Measurements from ENCODE around the gene WIPF2. TPM values are rescaled to one million over a fixed set of nuclear protein-coding genes. Genes with fewer than 3 reads are reported as not detected.
A peak's percentile ranks its signal among the peaks of the same experiment; 100 is the strongest.

The WIPF2 gene
- total RNA-seq, 1 donor from 2014 or later: 12.5 TPM

DNA sequence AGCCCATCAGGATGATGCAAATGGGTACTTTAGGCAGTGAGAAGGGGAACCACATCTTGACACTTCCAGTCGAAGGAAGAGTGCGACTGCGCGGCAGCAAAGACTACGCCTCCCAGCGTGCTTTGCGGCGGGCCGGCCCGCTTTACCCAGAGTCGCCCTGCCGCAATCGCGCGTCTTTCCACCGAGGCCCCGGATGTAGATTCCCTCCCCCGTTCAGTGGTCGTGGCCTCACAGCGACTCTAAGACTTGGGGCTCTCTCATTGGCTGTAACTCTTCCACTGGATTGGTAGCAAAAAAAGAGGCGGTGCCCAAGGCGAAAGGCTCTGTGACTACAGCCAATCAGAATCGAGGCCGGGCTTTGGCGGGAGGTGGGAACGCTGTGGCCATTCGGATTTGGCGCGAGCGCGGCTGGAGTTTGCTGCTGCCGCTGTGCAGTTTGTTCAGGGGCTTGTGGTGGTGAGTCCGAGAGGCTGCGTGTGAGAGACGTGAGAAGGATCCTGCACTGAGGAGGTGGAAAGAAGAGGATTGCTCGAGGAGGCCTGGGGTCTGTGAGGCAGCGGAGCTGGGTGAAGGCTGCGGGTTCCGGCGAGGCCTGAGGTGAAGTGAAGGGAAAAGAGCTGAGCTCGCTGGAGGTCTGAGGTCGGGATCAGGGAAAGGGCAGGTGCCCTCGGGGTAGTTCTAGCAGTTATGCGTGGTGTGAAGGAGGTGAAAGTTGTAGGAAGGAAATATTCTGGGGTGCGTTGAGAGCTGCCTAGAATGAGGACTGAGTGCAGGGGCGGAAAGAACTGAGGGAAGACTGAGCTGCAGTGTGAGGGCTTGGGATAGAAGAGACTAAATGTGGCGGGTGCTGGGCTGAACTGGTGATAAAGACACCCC is 68.6 kb downstream of the WIPF2 start, which contains the start of gene CDC6:
Gene CDC6 (plus strand): TSS at position 386 of the 876 bp plus-strand sequence. CDS start 1,542 bp downstream, outside the sequence.
- TF ChIP-seq, protein P1, sequence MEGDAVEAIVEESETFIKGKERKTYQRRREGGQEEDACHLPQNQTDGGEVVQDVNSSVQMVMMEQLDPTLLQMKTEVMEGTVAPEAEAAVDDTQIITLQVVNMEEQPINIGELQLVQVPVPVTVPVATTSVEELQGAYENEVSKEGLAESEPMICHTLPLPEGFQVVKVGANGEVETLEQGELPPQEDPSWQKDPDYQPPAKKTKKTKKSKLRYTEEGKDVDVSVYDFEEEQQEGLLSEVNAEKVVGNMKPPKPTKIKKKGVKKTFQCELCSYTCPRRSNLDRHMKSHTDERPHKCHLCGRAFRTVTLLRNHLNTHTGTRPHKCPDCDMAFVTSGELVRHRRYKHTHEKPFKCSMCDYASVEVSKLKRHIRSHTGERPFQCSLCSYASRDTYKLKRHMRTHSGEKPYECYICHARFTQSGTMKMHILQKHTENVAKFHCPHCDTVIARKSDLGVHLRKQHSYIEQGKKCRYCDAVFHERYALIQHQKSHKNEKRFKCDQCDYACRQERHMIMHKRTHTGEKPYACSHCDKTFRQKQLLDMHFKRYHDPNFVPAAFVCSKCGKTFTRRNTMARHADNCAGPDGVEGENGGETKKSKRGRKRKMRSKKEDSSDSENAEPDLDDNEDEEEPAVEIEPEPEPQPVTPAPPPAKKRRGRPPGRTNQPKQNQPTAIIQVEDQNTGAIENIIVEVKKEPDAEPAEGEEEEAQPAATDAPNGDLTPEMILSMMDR (conservative IDR thresholded peaks at IDR 0.05; ENCODE audit: low read depth, low read length): no peak
- DNase-seq (ENCODE audit: low read depth): peak; percentile 93
- peak within 1 kb of the TSS; percentile 80 for H3K4me3 ChIP-seq (ENCODE audit: low read depth, low read length)

DNA sequence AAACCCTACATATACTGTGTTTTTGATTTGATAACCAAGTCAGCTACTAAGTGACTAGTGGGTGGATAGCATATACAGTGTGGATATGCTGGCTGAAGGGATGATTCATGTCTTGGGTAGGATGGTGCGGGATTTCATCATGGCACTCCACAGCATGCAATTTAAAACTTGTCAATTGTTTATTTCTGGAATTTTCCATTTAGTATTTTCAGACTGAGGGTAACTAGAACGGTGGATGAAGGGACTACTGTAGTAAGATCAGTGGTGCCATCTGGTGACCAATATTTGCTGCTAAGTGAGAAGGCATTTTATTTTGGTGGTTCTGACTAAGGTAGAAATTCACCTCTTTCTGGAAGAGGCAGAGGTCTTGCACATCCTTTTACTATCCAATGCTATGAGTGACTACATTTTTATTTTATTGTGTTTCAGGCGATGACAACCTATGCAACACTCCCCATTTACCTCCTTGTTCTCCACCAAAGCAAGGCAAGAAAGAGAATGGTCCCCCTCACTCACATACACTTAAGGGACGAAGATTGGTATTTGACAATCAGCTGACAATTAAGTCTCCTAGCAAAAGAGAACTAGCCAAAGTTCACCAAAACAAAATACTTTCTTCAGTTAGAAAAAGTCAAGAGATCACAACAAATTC is 71.7 kb downstream of the WIPF2 start:
- TF ChIP-seq, protein P1 (conservative IDR thresholded peaks at IDR 0.05; ENCODE audit: low read depth, low read length): peak; percentile 83
- DNase-seq (ENCODE audit: low read depth): peak; percentile 70
- H3K4me3 ChIP-seq (ENCODE audit: low read depth, low read length): no peak overlapping the region

DNA sequence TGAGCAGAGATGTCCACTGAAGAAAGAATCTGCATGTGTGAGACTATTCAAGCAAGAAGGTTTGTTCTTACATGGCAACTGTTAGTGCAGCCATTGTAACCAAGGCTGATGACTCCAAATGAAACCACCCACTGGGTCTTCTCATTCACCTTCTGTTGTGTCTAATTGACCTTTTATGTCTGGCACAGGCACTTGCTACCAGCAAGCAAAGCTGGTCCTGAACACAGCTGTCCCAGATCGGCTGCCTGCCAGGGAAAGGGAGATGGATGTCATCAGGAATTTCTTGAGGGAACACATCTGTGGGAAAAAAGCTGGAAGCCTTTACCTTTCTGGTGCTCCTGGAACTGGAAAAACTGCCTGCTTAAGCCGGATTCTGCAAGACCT is 72.2 kb downstream of the WIPF2 start:
- no peak for DNase-seq (ENCODE audit: low read depth)
- no peak overlapping the region for H3K4me3 ChIP-seq (ENCODE audit: low read depth, low read length)
- TF ChIP-seq, protein P1 (conservative IDR thresholded peaks at IDR 0.05; ENCODE audit: low read depth, low read length): no peak

DNA sequence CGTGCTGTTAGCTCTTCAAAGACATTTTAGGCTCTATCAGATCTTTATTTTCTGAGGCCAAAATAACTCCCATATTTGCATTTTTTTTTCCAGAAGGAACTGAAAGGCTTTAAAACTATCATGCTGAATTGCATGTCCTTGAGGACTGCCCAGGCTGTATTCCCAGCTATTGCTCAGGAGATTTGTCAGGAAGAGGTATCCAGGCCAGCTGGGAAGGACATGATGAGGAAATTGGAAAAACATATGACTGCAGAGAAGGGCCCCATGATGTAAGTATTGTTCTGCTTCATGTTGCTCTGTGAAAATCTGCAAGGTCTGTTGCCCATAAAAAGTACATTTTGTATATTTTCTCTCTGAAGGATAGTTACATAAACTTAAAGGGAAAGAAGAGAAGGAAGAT is 74.3 kb downstream of the WIPF2 start:
- H3K4me3 ChIP-seq (ENCODE audit: low read depth, low read length): no peak overlapping the region
- DNase-seq (ENCODE audit: low read depth): no peak
- TF ChIP-seq, protein P1 (conservative IDR thresholded peaks at IDR 0.05; ENCODE audit: low read depth, low read length): no peak

DNA sequence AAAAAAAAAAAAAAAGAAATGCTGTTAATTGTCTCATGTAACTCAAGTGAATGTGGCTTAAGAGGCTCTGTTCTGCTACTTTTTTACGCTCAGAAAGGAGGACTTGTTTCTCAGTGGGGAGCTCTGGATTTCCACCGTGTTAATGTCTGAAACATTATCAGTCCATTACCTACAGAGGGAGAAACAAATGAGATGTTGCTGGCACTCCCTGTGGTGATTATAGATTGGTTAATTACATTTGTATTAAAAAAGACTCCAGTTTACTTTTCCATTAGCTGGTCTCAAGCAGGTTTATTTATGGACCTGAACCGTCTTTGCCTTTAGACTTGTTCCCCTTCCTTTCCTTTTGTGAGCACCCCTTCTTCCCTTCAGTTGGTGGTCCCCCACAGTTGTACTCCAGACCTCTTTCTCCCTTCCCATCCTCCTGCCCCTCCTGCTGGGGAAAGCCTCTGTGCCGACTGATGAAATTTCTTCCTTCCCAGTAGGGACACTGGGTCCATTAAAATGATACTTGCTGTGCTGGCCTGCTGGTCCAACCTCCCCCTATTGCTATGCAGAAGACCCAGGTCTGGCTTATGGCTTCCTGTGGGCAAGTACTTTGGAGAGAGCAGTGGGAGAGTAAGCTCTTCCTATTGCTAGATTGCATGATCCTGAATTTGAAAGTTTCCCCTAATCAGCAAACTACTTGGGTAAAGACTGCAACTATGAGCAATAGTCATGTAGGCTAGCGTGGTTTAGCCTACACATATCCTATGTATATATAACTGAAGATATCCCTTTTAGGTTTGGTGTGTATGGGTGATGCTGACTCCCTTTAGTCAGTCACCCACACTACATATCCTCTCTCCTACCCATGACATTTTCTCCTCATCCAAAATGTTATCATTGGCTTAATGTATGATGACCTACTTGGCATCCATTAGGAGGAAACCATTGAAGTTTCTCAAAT is 76.7 kb downstream of the WIPF2 start:
- H3K4me3 ChIP-seq (ENCODE audit: low read depth, low read length): no peak overlapping the region
- TF ChIP-seq, protein P1 (conservative IDR thresholded peaks at IDR 0.05; ENCODE audit: low read depth, low read length): no peak
- DNase-seq (ENCODE audit: low read depth): no peak

DNA sequence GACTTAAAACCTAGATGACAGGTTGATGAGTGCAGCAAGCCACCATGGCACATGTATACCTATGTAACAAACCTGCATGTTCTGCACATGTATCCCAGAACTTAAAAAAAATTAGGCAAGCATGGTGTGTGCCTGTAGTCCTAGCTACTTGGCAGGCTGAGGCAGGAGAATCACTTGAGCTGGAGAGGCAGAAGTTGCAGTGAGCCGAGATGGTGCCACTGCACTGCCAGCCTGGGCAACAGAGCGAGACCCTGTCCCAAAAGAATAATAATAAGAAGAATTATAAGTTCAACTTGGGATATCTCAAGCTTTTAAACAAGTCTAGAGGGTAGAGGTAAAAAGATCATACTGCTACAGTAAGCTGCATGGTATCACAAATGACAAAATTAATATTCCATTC is 78.4 kb downstream of the WIPF2 start:
- H3K4me3 ChIP-seq (ENCODE audit: low read depth, low read length): no peak overlapping the region
- no peak for DNase-seq (ENCODE audit: low read depth)
- TF ChIP-seq, protein P1 (conservative IDR thresholded peaks at IDR 0.05; ENCODE audit: low read depth, low read length): no peak
